Endothelial cell of umbilical vein (primary cell): ENCODE results near the gene CNGA4. TPM values are rescaled to one million over a fixed set of nuclear protein-coding genes. Genes with fewer than 3 reads are reported as not detected.

Source experiments
- BruUV-seq: library from RNA; stranded (reverse); fragments of 400-500 nt; replicated peaks from 2 replicates; lab custom pipeline; 2021; lab: Mats Ljungman, UMichigan
- CTCF ChIA-PET: fragments of 300-600, 350-600 bp; sonication (Branson Sonifier 250); formaldehyde crosslinking; loops from one replicate; lab custom pipeline; 2021; ENCODE audit warnings: antibody characterized with exemption, inconsistent platforms; lab: Charles Lee
- POLR2A ChIA-PET: fragments of 300-600, 350-600 bp; sonication (Branson Sonifier 250); formaldehyde crosslinking; loops from one replicate; lab custom pipeline; 2021; ENCODE audit warnings: antibody characterized with exemption, inconsistent platforms; lab: Charles Lee
- DNase-seq: peaks from one replicate; pipeline ENCODE4 v3.0.0-alpha.2; 2011; ENCODE audit warnings: low read depth, low spot score
- FAIRE-seq: peaks from 2 replicates; lab custom pipeline; 2011; peaks lifted over from hg19 to GRCh38; lab: Jason Lieb, UNC
- H2AFZ ChIP-seq: 2 replicates; pipeline ENCODE4 v1.6.0; 2012; ENCODE audit warnings: low read depth, low read length, control low read depth, inconsistent platforms
- H3K27ac ChIP-seq: 2 replicates; pipeline ENCODE4 v1.5.1; 2011; ENCODE audit warnings: low read depth, mild to moderate bottlenecking, control low read depth, low read length, moderate library complexity; ENCODE audit not compliant: insufficient read depth
- H3K27me3 ChIP-seq, 2 experiments: 2 replicates each; pipeline versions ENCODE4 v1.6.0 to v1.6.1; 2011; ENCODE audit warnings: low read length in 2 of 2, mixed read lengths in 1 of 2; ENCODE audit not compliant: control insufficient read depth in 2 of 2, insufficient read depth in 2 of 2
- H3K36me3 ChIP-seq, 2 experiments: 2 replicates in 1 of 2; 3 replicates in 1 of 2; pipeline ENCODE4 v1.5.1; 2011; ENCODE audit warnings: low read length in 2 of 2, mild to moderate bottlenecking in 1 of 2, moderate library complexity in 1 of 2; ENCODE audit not compliant: control insufficient read depth in 2 of 2, insufficient read depth in 2 of 2; ENCODE audit errors: extremely low read depth in 1 of 2
- H3K4me1 ChIP-seq: 3 replicates; pipeline ENCODE4 v1.5.1; 2011; ENCODE audit warnings: mild to moderate bottlenecking, low read length; ENCODE audit not compliant: control insufficient read depth, insufficient read depth; ENCODE audit errors: extremely low read depth
- H3K4me2 ChIP-seq: 2 replicates; pipeline ENCODE4 v1.6.1; 2011; ENCODE audit warnings: low read length, control low read depth, mixed read lengths; ENCODE audit not compliant: insufficient read depth
- H3K4me3 ChIP-seq, 3 experiments: fragments of 200-600 bp in 1 of 3; sonication (generic), shearing (Covaris generic) in 1 of 3; replicated peaks in 1 of 3; 2 replicates each; pipeline ENCODE4 v1.5.1; 2011 to 2016; ENCODE audit warnings: control low read depth in 3 of 3, low read length in 3 of 3, mild to moderate bottlenecking in 2 of 3, inconsistent platforms in 1 of 3, low read depth in 1 of 3, moderate library complexity in 1 of 3; ENCODE audit not compliant: insufficient read depth in 1 of 3
- H3K79me2 ChIP-seq: 2 replicates; pipeline ENCODE4 v1.6.0; 2012; ENCODE audit warnings: low read length, inconsistent platforms; ENCODE audit not compliant: control insufficient read depth, insufficient read depth
- H3K9ac ChIP-seq: replicated peaks from 2 replicates; pipeline ENCODE3; 2011; ENCODE audit warnings: low read length, control low read depth; ENCODE audit not compliant: insufficient read depth; ENCODE audit errors: extremely low read depth
- H3K9me1 ChIP-seq: replicated peaks from 3 replicates; pipeline ENCODE4 v1.6.0; 2011; ENCODE audit warnings: mild to moderate bottlenecking, low read length; ENCODE audit not compliant: control insufficient read depth, insufficient read depth; ENCODE audit errors: extremely low read depth
- H3K9me3 ChIP-seq: replicated peaks from 2 replicates; pipeline ENCODE4 v1.5.1; 2012; ENCODE audit warnings: low read length, inconsistent platforms; ENCODE audit not compliant: control insufficient read depth, insufficient read depth
- H4K20me1 ChIP-seq: replicated peaks from 2 replicates; pipeline ENCODE3; 2011; ENCODE audit warnings: mild to moderate bottlenecking, low read length; ENCODE audit not compliant: control insufficient read depth, insufficient read depth; ENCODE audit errors: extremely low read depth
- CTCF ChIP-seq, 2 donors: IDR thresholded peaks; 1 replicate in 1 of 2; 2 replicates in 1 of 2; pipeline ENCODE4 v1.5.1; 2011; ENCODE audit warnings: low read length in 2 of 2, mild to moderate bottlenecking in 2 of 2, moderate library complexity in 2 of 2, control low read depth in 1 of 2, inconsistent platforms in 1 of 2, low read depth in 1 of 2; ENCODE audit not compliant: insufficient read depth in 1 of 2; ENCODE audit errors: extremely low read depth in 1 of 2
- EZH2 ChIP-seq: IDR thresholded peaks from 2 replicates; pipeline ENCODE4 v1.6.1; 2012; ENCODE audit warnings: borderline replicate concordance, low read depth, mild to moderate bottlenecking, moderate library complexity, low read length, inconsistent platforms; ENCODE audit not compliant: severe bottlenecking
- FOS ChIP-seq: IDR thresholded peaks from 2 replicates; pipeline ENCODE4 v1.6.1; 2011; ENCODE audit warnings: mild to moderate bottlenecking, low read length, moderate library complexity, borderline replicate concordance; ENCODE audit not compliant: insufficient read depth
- GATA2 ChIP-seq: IDR thresholded peaks from 2 replicates; pipeline ENCODE4 v1.7.0; 2011; ENCODE audit warnings: low read depth, mild to moderate bottlenecking, moderate library complexity, mixed read lengths, low read length; ENCODE audit not compliant: insufficient read length, insufficient read depth
- JUN ChIP-seq: IDR thresholded peaks from 2 replicates; pipeline ENCODE4 v1.6.1; 2011; ENCODE audit warnings: borderline replicate concordance, low read depth; ENCODE audit not compliant: insufficient read length, insufficient read depth
- MAX ChIP-seq: IDR thresholded peaks from 2 replicates; pipeline ENCODE4 v1.6.1; 2011; ENCODE audit not compliant: insufficient read depth, insufficient read length
- MYC ChIP-seq: IDR thresholded peaks from one replicate; pipeline ENCODE4 v1.6.1; 2011; ENCODE audit warnings: mild to moderate bottlenecking, low read depth, low read length
- POLR2A ChIP-seq: IDR thresholded peaks from 2 replicates; pipeline ENCODE4 v1.6.1; 2012; ENCODE audit warnings: low read depth, mild to moderate bottlenecking, control low read depth, low read length
- POLR2AphosphoS5 ChIP-seq: IDR thresholded peaks from 2 replicates; pipeline ENCODE4 v1.6.1; 2012; ENCODE audit warnings: low read depth, mild to moderate bottlenecking, control low read depth, low read length, moderate library complexity; ENCODE audit not compliant: insufficient read depth
- dilution Hi-C: fragments of 300-500 bp; cut with MboI; formaldehyde crosslinking; loops from one replicate; pipeline ENCODE4 v1.15.0; 2019; ENCODE audit warnings: low sequenced_read_pairs; ENCODE audit not compliant: extremely low pct_ligation_motif_present
- intact Hi-C: fragments of 100-400 bp; cut with micrococcal nuclease; formaldehyde crosslinking; loops from one replicate; pipeline ENCODE4 v1.10.0; 2022
- polyA plus RNA-seq, 4 experiments: library from polyadenylated mRNA; depleted of rRNA in 3 of 4; stranded (reverse) in 3 of 4; unstranded in 1 of 4; fragments of >200 nt; gene quantifications; 2 replicates each; pipeline versions ENCODE4 v1.2.1 to v1.2.3, GENCODE V29; 2011 to 2012; ENCODE audit warnings: missing spikeins in 1 of 4
- total RNA-seq: library from RNA; stranded (reverse); gene quantifications from 2 replicates; pipeline ENCODE4 v1.2.3, GENCODE V29; 2021

Gene CNGA4
- total and polyA plus RNA-seq, 2 donors (not counting 3 experiments of a cell fraction or from before 2014, with no cell fraction given), result 0.11 TPM; not detected in 1

DNA sequence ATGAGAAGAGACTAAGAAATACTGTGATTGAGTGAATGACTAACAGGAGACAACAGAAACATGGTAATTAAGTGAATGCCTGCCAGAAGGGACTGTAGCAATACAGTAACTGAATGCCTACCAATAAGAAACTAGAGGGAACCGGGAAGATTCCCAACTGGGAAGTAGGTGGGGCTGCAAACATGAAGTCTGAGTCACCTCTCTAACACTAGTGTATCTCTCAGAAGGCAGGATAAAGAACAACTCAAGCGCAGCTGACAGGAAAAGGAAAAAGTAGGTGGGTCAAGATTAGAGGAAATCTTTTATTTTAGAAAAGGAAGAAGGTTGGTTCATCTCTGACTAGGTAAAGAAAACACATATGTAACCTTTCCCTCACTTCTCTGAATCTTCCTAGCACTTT, 19.5 kb upstream of the CNGA4 start:
- H3K9ac ChIP-seq, result no peak overlapping the region
- H3K27me3 ChIP-seq, result no peaks in the 10 kb centered on the region
- H2AFZ ChIP-seq, result no peak overlapping the region
- intact Hi-C loops, result loop anchor here (1.0 kb wide), 1 partner anchor 15 kb away; the partner anchor contains the start of gene FHIP1B
- dilution Hi-C loops, result no loop called here
- no peaks in the 10 kb centered on the region for H3K9me3 ChIP-seq
- peaks cover 0 to 30% of the 10 kb centered on the region in 2 experiments for H3K36me3 ChIP-seq
- FAIRE-seq (peak; percentile 88), DNase-seq (peak; percentile 65)
- H3K79me2 ChIP-seq, result no peaks in the 10 kb centered on the region
- POLR2A ChIA-PET, result no interaction called here
- H3K4me1 ChIP-seq, result peaks cover 11% of the 10 kb centered on the region
- H3K27ac ChIP-seq, result no peak overlapping the region
- CTCF ChIA-PET, result interaction anchor here (0.7 to 1.1 kb wide), 3 partner anchors 15 to 143 kb away, joined by 3 to 4 read pairs (median 3); partner anchors contain the start of gene FHIP1B
- H3K4me3 ChIP-seq, result no peak overlapping the region
- TF ChIP-seq CTCF (IDR thresholded peaks at IDR 0.05; ENCODE audit: extremely low read depth in 1 of 2, insufficient read depth in 1 of 2, low read depth in 1 of 2, low read length in 2 of 2) (no peak), JUN (peak; percentile 33), MYC (no peak), GATA2 (peak; percentile 52), POLR2A (no peak), MAX (no peak), EZH2 (no peak), FOS (peak; percentile 90), POLR2AphosphoS5 (peak; percentile 49)
- no peaks in the 10 kb centered on the region for H3K9me1 ChIP-seq
- H3K4me2 ChIP-seq, result no peak overlapping the region
- BruUV-seq, result no TSS peak
- no peaks in the 10 kb centered on the region for H4K20me1 ChIP-seq
